ENCODE data around the gene DCLRE1B. TPM values are rescaled to one million over a fixed set of nuclear protein-coding genes. Genes with fewer than 3 reads are reported as not detected.

DCLRE1B gene
- total RNA-seq, 1 donor from 2014 or later: 21.5 TPM

- Mint-ChIP-seq H3K4me3 (no peak overlapping the region), H3K27ac (ENCODE audit: unreplicated experiment) (no peak overlapping the region), H3K27me3 (ENCODE audit: low read depth) (no peaks in the 10 kb centered on the region), H3K36me3 (ENCODE audit: low read depth) (no peaks in the 10 kb centered on the region), H3K9me3 (no peaks in the 10 kb centered on the region), H3K4me1 (peaks cover 50% of the 10 kb centered on the region)
- no peak for TF ChIP-seq CTCF (conservative IDR thresholded peaks at IDR 0.05)
- no peak for DNase-seq (ENCODE audit: low read depth, low spot score)
Observed at GRCh38 chr1:113934511-113935055, 29.5 kb downstream of the DCLRE1B start.

- TF ChIP-seq CTCF (conservative IDR thresholded peaks at IDR 0.05): no peak
- no peak overlapping the region for H3K27ac Mint-ChIP-seq (ENCODE audit: unreplicated experiment)
- DNase-seq (ENCODE audit: low read depth, low spot score): no peak
- H3K4me3 Mint-ChIP-seq: no peak overlapping the region
- H3K4me1 Mint-ChIP-seq: peaks cover 49% of the 10 kb centered on the region
- H3K27me3 Mint-ChIP-seq (ENCODE audit: low read depth): no peaks in the 10 kb centered on the region
- no peaks in the 10 kb centered on the region for H3K36me3 Mint-ChIP-seq (ENCODE audit: low read depth)
- H3K9me3 Mint-ChIP-seq: no peaks in the 10 kb centered on the region
Observed at GRCh38 chr1:113935176-113935575, 30.1 kb downstream of the DCLRE1B start.

GRCh38 chr1:113935970-113936369 lies 30.8 kb downstream of the DCLRE1B start:
- no peaks in the 10 kb centered on the region for H3K27me3 Mint-ChIP-seq (ENCODE audit: low read depth)
- peaks cover 4% of the 10 kb centered on the region for H3K36me3 Mint-ChIP-seq (ENCODE audit: low read depth)
- no peak for TF ChIP-seq CTCF (conservative IDR thresholded peaks at IDR 0.05)
- no peak for DNase-seq (ENCODE audit: low read depth, low spot score)
- H3K27ac Mint-ChIP-seq (ENCODE audit: unreplicated experiment): no peak overlapping the region
- H3K4me3 Mint-ChIP-seq: no peak overlapping the region
- H3K9me3 Mint-ChIP-seq: no peaks in the 10 kb centered on the region
- H3K4me1 Mint-ChIP-seq: peaks cover 41% of the 10 kb centered on the region

GRCh38 chr1:113937146-113937545 lies 32.0 kb downstream of the DCLRE1B start:
- Mint-ChIP-seq H3K36me3 (ENCODE audit: low read depth) (peaks cover 5% of the 10 kb centered on the region), H3K9me3 (no peaks in the 10 kb centered on the region), H3K27me3 (ENCODE audit: low read depth) (no peaks in the 10 kb centered on the region), H3K4me1 (peaks cover 29% of the 10 kb centered on the region), H3K27ac (ENCODE audit: unreplicated experiment) (no peak overlapping the region), H3K4me3 (no peak overlapping the region)
- TF ChIP-seq CTCF (conservative IDR thresholded peaks at IDR 0.05): no peak
- no peak for DNase-seq (ENCODE audit: low read depth, low spot score)

GRCh38 chr1:113938192-113938591 lies 33.1 kb downstream of the DCLRE1B start:
- Mint-ChIP-seq H3K27me3 (ENCODE audit: low read depth) (no peaks in the 10 kb centered on the region), H3K4me1 (peaks cover 22% of the 10 kb centered on the region), H3K9me3 (no peaks in the 10 kb centered on the region), H3K27ac (ENCODE audit: unreplicated experiment) (no peak overlapping the region), H3K4me3 (no peak overlapping the region), H3K36me3 (ENCODE audit: low read depth) (peaks cover 10% of the 10 kb centered on the region)
- no peak for DNase-seq (ENCODE audit: low read depth, low spot score)
- TF ChIP-seq CTCF (conservative IDR thresholded peaks at IDR 0.05): no peak

Measured in neural crest cell (in vitro differentiated cells).